HUES48 (cell line): ENCODE measurements around the gene ZNF529.

Source experiments
- H3K27ac ChIP-seq: one replicate; pipeline ENCODE4 v1.7.0; 2013; ENCODE audit warnings: low read depth, low read length, inconsistent platforms
- H3K27me3 ChIP-seq: 2 replicates; pipeline ENCODE4 v1.6.1; 2013; ENCODE audit warnings: mild to moderate bottlenecking, low read length; ENCODE audit not compliant: control insufficient read depth, insufficient read depth
- H3K36me3 ChIP-seq: 2 replicates; pipeline ENCODE4 v1.6.1; 2013; ENCODE audit warnings: low read length; ENCODE audit not compliant: control insufficient read depth, insufficient read depth
- H3K4me1 ChIP-seq: 2 replicates; pipeline ENCODE4 v1.6.1; 2013; ENCODE audit warnings: mild to moderate bottlenecking, low read length; ENCODE audit not compliant: control insufficient read depth, insufficient read depth
- H3K4me3 ChIP-seq: 2 replicates; pipeline ENCODE4 v1.5.1; 2013; ENCODE audit warnings: mild to moderate bottlenecking, low read depth, low read length
- H3K9ac ChIP-seq: 2 replicates; pipeline ENCODE4 v1.6.1; 2013; ENCODE audit warnings: mild to moderate bottlenecking, low read depth, low read length, moderate library complexity
- H3K9me3 ChIP-seq: 2 replicates; pipeline ENCODE4 v1.6.1; 2013; ENCODE audit warnings: low read length; ENCODE audit not compliant: control insufficient read depth, insufficient read depth

Gene ZNF529

DNA sequence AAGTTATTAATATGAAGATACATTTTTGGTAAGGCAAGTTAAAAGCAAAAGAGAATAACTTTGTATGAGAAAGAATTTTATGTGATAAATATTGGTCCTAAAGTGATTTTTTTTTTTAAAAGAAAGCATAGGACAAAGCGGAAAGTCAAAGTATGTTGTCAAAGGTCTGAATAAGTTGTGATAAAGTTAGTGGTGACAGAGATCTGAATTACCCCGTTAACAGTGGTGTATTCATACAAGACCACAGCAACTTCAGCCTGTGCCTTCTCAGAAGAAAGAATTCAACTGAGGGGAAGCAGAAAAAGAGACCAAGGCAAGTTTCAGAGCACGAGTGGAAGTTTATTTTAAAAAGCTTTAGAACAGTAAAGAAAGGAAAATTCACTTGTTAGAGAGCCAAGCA lies 64.8 kb downstream of the ZNF529 start:
- Histone ChIP-seq H3K4me1 (no peaks in the 10 kb centered on the region), H3K9me3 (peaks cover 60% of the 10 kb centered on the region), H3K4me3 (no peak overlapping the region), H3K27ac (no peak overlapping the region), H3K36me3 (peaks cover 17% of the 10 kb centered on the region), H3K9ac (no peak overlapping the region), H3K27me3 (no peaks in the 10 kb centered on the region)

DNA sequence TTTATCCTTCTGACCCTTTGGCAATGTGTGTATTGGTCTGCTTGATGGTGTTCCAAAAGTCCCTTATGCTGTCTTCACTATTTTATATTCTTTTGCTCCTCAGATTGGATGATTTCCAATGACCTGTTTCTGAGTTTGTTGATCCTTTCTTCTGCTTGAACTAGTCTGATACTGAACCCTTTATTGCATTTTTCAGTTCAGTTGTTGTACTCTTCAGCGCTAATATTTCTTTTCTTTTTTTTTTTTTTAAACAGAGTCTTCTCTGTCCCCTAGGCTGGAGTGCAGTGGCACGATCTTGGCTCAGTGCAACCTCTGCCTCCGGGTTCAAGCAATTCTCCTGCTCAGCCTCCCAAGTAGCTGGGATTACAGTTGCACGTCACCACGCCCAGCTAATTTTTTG lies 71.1 kb downstream of the ZNF529 start:
- H3K36me3 ChIP-seq: no peaks in the 10 kb centered on the region
- H3K27ac ChIP-seq: no peak overlapping the region
- no peak overlapping the region for H3K9ac ChIP-seq
- no peaks in the 10 kb centered on the region for H3K27me3 ChIP-seq
- H3K4me3 ChIP-seq: no peak overlapping the region
- H3K9me3 ChIP-seq: peaks cover 37% of the 10 kb centered on the region
- no peaks in the 10 kb centered on the region for H3K4me1 ChIP-seq

DNA sequence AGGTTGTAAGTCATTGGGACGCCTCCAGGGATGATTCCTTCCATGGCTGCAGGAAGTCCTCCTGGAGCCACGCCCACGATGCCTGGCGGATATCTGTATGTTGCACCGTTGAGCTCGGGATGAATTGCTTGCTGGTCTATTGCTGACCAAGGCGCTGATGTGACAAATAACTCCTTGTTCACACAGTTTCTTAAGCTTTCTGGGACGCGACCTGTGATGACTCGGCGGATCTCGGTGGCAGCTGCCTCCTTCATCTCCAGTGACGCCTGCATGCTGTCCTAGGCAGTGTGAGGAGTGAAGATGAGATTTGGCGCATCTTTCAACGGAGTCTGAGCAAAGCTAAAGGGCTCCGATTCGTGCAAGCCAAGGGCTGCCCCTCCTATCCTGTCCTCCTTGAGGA lies 76.1 kb downstream of the ZNF529 start:
- peaks cover 49% of the 10 kb centered on the region for H3K9me3 ChIP-seq
- no peaks in the 10 kb centered on the region for H3K36me3 ChIP-seq
- no peak overlapping the region for H3K9ac ChIP-seq
- no peak overlapping the region for H3K27ac ChIP-seq
- H3K4me3 ChIP-seq: no peak overlapping the region
- H3K4me1 ChIP-seq: no peaks in the 10 kb centered on the region
- no peaks in the 10 kb centered on the region for H3K27me3 ChIP-seq
